Measurements from ENCODE around the gene CDH11. TPM values are rescaled to one million over a fixed set of nuclear protein-coding genes. Genes with fewer than 3 reads are reported as not detected.

The CDH11 gene
- total RNA-seq, 2 experiments from 2014 or later, result not detected

DNA sequence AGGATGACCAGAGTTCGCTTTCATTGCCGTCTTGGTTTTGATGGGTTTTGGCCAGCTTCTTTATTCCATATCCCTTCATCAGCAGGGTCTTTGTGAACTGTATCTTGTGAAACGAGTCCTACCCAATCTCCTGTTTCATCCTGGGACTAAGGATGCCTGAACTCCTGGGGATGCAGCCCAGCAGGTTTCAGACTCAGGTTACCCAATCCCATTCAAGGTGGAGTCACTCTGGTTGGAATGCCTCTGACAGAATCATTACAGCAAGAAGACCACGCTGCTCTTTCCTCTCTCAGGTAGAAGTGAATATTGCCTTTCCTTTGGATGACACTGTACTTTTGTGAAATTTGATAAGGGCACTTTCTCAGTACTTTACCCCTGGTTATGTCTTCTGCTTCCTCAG is 98.1 kb downstream of the CDH11 start:
- BruUV-seq (replicated peaks), result no TSS peak
- Histone ChIP-seq H4K20me1 (ENCODE audit: insufficient read depth, low read length) (no peaks in the 10 kb centered on the region), H3K36me3 (ENCODE audit: insufficient read depth, low read length) (no peaks in the 10 kb centered on the region), H3K79me2 (ENCODE audit: insufficient read depth, low read depth, low read length) (no peaks in the 10 kb centered on the region), H3K4me3 (ENCODE audit: low read depth, low read length, poor library complexity, severe bottlenecking) (no peak overlapping the region), H3K9me2 (ENCODE audit: insufficient read depth, low read length) (no peaks in the 10 kb centered on the region), H3K27ac (ENCODE audit: low read depth, low read length, poor library complexity, severe bottlenecking) (no peak overlapping the region), H3K4me1 (ENCODE audit: insufficient read depth, low read length, poor library complexity, severe bottlenecking) (no peaks in the 10 kb centered on the region), H2AFZ (ENCODE audit: low read length) (no peak overlapping the region), H3K9me3 (ENCODE audit: low read length) (no peaks in the 10 kb centered on the region), H3K4me2 (ENCODE audit: low read length) (no peak overlapping the region)
- DNase-seq (ENCODE audit: low spot score), result no peak
- ChIA-PET POLR2A (no interaction called here), CTCF (ENCODE audit: unreplicated experiment) (no interaction called here)
- intact Hi-C loops (cut with micrococcal nuclease; ENCODE audit: unreplicated experiment), result no loop called here
- TF ChIP-seq, protein P1, sequence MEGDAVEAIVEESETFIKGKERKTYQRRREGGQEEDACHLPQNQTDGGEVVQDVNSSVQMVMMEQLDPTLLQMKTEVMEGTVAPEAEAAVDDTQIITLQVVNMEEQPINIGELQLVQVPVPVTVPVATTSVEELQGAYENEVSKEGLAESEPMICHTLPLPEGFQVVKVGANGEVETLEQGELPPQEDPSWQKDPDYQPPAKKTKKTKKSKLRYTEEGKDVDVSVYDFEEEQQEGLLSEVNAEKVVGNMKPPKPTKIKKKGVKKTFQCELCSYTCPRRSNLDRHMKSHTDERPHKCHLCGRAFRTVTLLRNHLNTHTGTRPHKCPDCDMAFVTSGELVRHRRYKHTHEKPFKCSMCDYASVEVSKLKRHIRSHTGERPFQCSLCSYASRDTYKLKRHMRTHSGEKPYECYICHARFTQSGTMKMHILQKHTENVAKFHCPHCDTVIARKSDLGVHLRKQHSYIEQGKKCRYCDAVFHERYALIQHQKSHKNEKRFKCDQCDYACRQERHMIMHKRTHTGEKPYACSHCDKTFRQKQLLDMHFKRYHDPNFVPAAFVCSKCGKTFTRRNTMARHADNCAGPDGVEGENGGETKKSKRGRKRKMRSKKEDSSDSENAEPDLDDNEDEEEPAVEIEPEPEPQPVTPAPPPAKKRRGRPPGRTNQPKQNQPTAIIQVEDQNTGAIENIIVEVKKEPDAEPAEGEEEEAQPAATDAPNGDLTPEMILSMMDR (conservative IDR thresholded peaks at IDR 0.05; ENCODE audit: low read length), result no peak
- TF ChIP-seq EZH2phosphoT487 (IDR thresholded peaks at IDR 0.05; ENCODE audit: borderline replicate concordance, low read depth, low read length), result no peak

DNA sequence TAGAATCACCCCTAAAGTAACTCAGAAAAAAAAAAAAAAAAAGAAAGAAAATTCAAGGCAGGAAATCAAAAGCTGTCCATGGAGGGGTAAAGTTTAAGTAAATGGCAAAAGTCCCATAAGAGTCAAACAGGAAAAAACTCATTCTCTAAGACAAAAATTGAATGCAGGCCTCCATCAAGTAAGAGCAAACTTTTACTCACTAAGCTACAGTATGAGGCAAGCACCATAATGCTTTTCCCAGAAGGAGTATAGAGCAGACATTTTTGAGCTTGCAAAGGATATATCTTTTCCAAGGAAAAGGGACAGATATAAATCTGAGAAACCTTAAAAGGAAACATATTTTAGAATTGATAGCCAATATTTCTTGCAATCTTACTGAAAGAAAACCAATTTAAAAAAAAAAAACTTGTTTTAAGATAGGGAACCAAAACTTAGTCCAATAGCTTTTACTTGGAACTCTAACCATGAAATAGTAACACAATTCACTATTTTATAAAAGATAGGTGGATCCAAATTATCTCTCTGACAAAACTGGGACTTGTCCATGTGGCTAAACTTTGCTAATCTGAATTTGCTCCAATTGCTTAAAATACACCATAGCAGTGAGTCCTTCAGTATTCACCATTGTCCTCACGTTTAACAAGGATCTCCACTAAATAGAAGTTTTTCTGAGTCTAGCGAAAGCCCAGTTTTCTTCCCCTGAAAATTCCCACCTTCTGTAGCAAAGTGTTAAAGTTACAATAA is 99.8 kb downstream of the CDH11 start:
- ChIA-PET POLR2A (no interaction called here), CTCF (ENCODE audit: unreplicated experiment) (no interaction called here)
- no peak for DNase-seq (ENCODE audit: low spot score)
- Histone ChIP-seq H3K27ac (ENCODE audit: low read depth, low read length, poor library complexity, severe bottlenecking) (no peak overlapping the region), H3K4me1 (ENCODE audit: insufficient read depth, low read length, poor library complexity, severe bottlenecking) (no peaks in the 10 kb centered on the region), H3K9me3 (ENCODE audit: low read length) (no peaks in the 10 kb centered on the region), H3K4me3 (ENCODE audit: low read depth, low read length, poor library complexity, severe bottlenecking) (no peak overlapping the region), H3K4me2 (ENCODE audit: low read length) (no peak overlapping the region), H2AFZ (ENCODE audit: low read length) (no peak overlapping the region), H3K79me2 (ENCODE audit: insufficient read depth, low read depth, low read length) (no peaks in the 10 kb centered on the region), H3K9me2 (ENCODE audit: insufficient read depth, low read length) (no peaks in the 10 kb centered on the region), H4K20me1 (ENCODE audit: insufficient read depth, low read length) (no peaks in the 10 kb centered on the region), H3K36me3 (ENCODE audit: insufficient read depth, low read length) (no peaks in the 10 kb centered on the region)
- no TSS peak for BruUV-seq (replicated peaks)
- intact Hi-C loops (cut with micrococcal nuclease; ENCODE audit: unreplicated experiment), result no loop called here
- TF ChIP-seq EZH2phosphoT487 (IDR thresholded peaks at IDR 0.05; ENCODE audit: borderline replicate concordance, low read depth, low read length), result no peak
- TF ChIP-seq, protein P1 (conservative IDR thresholded peaks at IDR 0.05; ENCODE audit: low read length), result no peak

DNA sequence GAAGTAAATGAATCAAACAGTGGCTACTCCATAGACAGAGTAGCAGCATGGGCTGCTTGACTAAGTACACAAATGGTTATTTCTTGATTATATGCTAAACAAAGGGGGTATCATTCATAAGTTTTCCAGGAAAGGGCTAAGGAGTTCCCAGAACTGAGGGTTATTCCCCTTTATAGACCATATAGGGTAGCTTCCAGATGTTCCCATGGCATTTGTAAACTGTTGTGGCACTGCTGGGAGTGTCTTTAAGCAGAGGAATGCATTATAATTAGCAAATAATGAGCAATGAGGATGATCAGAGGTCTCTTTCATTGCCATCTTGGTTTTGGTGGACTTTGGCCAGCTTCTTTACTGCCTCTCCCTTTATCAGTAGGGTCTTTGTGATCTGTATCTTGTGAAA is 105.1 kb downstream of the CDH11 start:
- no TSS peak for BruUV-seq (replicated peaks)
- Histone ChIP-seq H4K20me1 (ENCODE audit: insufficient read depth, low read length) (no peaks in the 10 kb centered on the region), H3K9me3 (ENCODE audit: low read length) (no peaks in the 10 kb centered on the region), H3K4me2 (ENCODE audit: low read length) (no peak overlapping the region), H3K27ac (ENCODE audit: low read depth, low read length, poor library complexity, severe bottlenecking) (no peak overlapping the region), H3K9me2 (ENCODE audit: insufficient read depth, low read length) (no peaks in the 10 kb centered on the region), H3K79me2 (ENCODE audit: insufficient read depth, low read depth, low read length) (no peaks in the 10 kb centered on the region; the same call in 1 of the 2 replicates), H3K36me3 (ENCODE audit: insufficient read depth, low read length) (no peaks in the 10 kb centered on the region), H2AFZ (ENCODE audit: low read length) (no peak overlapping the region), H3K4me1 (ENCODE audit: insufficient read depth, low read length, poor library complexity, severe bottlenecking) (no peaks in the 10 kb centered on the region), H3K4me3 (ENCODE audit: low read depth, low read length, poor library complexity, severe bottlenecking) (no peak overlapping the region)
- intact Hi-C loops (cut with micrococcal nuclease; ENCODE audit: unreplicated experiment), result no loop called here
- POLR2A ChIA-PET, result no interaction called here
- no peak for DNase-seq (ENCODE audit: low spot score)
- TF ChIP-seq EZH2phosphoT487 (IDR thresholded peaks at IDR 0.05; ENCODE audit: borderline replicate concordance, low read depth, low read length), result no peak
- TF ChIP-seq, protein P1 (conservative IDR thresholded peaks at IDR 0.05; ENCODE audit: low read length), result no peak
- CTCF ChIA-PET (ENCODE audit: unreplicated experiment), result no interaction called here

All from OCI-LY7 (cell line).